GM21367 (cell line): ENCODE results near the gene ABCB8.
"Not testable (repeated sequence)": the region's sequence is repeated elsewhere in the genome, so short reads cannot be mapped to it uniquely, and the experiment has no call there.

Source experiments
- ATAC-seq: cut with Tn5 transposase; IDR thresholded peaks from one replicate; pipeline ENCODE4 v1.9.1; 2021; ENCODE audit not compliant: unreplicated experiment

ABCB8 gene

GRCh38 chr7:150997817-150998216 is 30.4 kb upstream of the ABCB8 start:
- ATAC-seq = no peak

- ATAC-seq = no peak
Observed at GRCh38 chr7:150998341-150998740, 29.9 kb upstream of the ABCB8 start.

- ATAC-seq = no peak
Observed at GRCh38 chr7:150999001-150999400, 29.2 kb upstream of the ABCB8 start.

- ATAC-seq = no peak
Observed at GRCh38 chr7:150999497-151000230, 28.6 kb upstream of the ABCB8 start.

- no peak for ATAC-seq
Observed at GRCh38 chr7:151000897-151001495, 27.3 kb upstream of the ABCB8 start.

- ATAC-seq = no peak
Observed at GRCh38 chr7:151001546-151001945, 26.7 kb upstream of the ABCB8 start.

- ATAC-seq = no peak
Observed at GRCh38 chr7:151003572-151003971, 24.7 kb upstream of the ABCB8 start.

- ATAC-seq = no peak
Observed at GRCh38 chr7:151005566-151005965, 22.7 kb upstream of the ABCB8 start.

- no peak for ATAC-seq
Observed at GRCh38 chr7:151006590-151007300, 21.5 kb upstream of the ABCB8 start.

- no peak for ATAC-seq
Observed at GRCh38 chr7:151007469-151007898, 20.8 kb upstream of the ABCB8 start.

- no peak for ATAC-seq
Observed at GRCh38 chr7:151008143-151008510, 20.1 kb upstream of the ABCB8 start.

GRCh38 chr7:151008511-151009323 is 19.5 kb upstream of the ABCB8 start:
- peak; percentile 67 for ATAC-seq

- no peak for ATAC-seq
Observed at GRCh38 chr7:151009327-151010036, 18.8 kb upstream of the ABCB8 start.

- no peak for ATAC-seq
Observed at GRCh38 chr7:151010037-151010306, 18.3 kb upstream of the ABCB8 start.

- ATAC-seq = no peak
Observed at GRCh38 chr7:151010307-151011096, 17.7 kb upstream of the ABCB8 start.

- ATAC-seq = no peak
Observed at GRCh38 chr7:151011097-151011409, 17.2 kb upstream of the ABCB8 start.

- not testable (repeated sequence) for ATAC-seq
Observed at GRCh38 chr7:151011616-151012015, 16.6 kb upstream of the ABCB8 start.

- no peak for ATAC-seq
Observed at GRCh38 chr7:151012031-151012692, 16.1 kb upstream of the ABCB8 start.

GRCh38 chr7:151012911-151013347 is 15.3 kb upstream of the ABCB8 start:
- no peak for ATAC-seq

GRCh38 chr7:151013356-151013732 is 14.9 kb upstream of the ABCB8 start:
- no peak for ATAC-seq
